HL-60 (cell line): ENCODE measurements around the gene SH3BP5.

Source experiments
- GABPA ChIP-seq: IDR thresholded peaks from 2 replicates; pipeline ENCODE4 v1.6.1; 2012; ENCODE audit warnings: low read depth
- POLR2AphosphoS5 ChIP-seq: IDR thresholded peaks from 2 replicates; pipeline ENCODE4 v1.6.1; 2012; ENCODE audit warnings: low read depth
- SPI1 ChIP-seq: IDR thresholded peaks from 2 replicates; pipeline ENCODE4 v1.6.1; 2012; ENCODE audit warnings: low read depth, mild to moderate bottlenecking, borderline replicate concordance
- TF ChIP-seq, protein P1 (sequence below): IDR thresholded peaks from one replicate; pipeline ENCODE4 v1.5.1; 2011; ENCODE audit warnings: low read length, control low read depth, inconsistent platforms; ENCODE audit not compliant: insufficient read depth
- TF ChIP-seq, protein P2 (sequence below): IDR thresholded peaks from 2 replicates; pipeline ENCODE4 v1.6.1; 2012; ENCODE audit warnings: low read depth; ENCODE audit not compliant: insufficient replicate concordance

DNA sequence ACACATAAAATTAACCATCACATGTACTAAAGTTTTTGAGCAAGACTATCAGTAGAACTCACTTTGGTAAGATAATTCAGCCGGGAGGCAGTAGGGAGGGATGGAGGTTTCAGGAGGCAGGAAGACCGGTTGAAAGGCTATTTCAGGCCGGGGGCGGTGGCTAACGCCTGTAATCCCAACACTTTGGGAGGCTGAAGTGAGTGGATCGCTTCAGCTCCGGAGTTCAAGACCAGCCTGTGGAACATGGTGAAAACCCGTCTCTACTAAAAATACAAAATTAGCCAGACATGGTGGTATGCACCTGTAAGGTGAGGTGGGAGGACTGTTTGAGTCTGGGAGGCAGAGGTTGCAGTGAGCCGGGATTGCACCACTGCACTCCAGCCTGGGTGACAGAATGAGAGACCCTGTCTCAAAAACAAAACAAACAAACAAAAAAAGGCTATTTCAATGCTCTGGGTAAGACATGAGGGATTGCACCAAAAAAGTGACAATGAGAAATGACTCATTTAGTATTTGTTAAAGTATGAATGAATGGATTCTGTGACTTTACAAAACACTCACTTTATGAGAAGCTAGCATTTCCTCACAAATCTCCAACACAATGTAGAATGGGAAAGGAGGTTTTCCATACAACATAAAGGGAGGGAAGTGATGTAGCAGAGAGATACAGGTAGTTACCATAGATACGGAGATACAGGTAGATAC lies 43.9 kb downstream of the SH3BP5 start:
- TF ChIP-seq, protein P1, sequence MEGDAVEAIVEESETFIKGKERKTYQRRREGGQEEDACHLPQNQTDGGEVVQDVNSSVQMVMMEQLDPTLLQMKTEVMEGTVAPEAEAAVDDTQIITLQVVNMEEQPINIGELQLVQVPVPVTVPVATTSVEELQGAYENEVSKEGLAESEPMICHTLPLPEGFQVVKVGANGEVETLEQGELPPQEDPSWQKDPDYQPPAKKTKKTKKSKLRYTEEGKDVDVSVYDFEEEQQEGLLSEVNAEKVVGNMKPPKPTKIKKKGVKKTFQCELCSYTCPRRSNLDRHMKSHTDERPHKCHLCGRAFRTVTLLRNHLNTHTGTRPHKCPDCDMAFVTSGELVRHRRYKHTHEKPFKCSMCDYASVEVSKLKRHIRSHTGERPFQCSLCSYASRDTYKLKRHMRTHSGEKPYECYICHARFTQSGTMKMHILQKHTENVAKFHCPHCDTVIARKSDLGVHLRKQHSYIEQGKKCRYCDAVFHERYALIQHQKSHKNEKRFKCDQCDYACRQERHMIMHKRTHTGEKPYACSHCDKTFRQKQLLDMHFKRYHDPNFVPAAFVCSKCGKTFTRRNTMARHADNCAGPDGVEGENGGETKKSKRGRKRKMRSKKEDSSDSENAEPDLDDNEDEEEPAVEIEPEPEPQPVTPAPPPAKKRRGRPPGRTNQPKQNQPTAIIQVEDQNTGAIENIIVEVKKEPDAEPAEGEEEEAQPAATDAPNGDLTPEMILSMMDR, result no peak
- no peak for TF ChIP-seq POLR2AphosphoS5
- no peak for TF ChIP-seq GABPA
- no peak for TF ChIP-seq SPI1
- TF ChIP-seq, protein P2, sequence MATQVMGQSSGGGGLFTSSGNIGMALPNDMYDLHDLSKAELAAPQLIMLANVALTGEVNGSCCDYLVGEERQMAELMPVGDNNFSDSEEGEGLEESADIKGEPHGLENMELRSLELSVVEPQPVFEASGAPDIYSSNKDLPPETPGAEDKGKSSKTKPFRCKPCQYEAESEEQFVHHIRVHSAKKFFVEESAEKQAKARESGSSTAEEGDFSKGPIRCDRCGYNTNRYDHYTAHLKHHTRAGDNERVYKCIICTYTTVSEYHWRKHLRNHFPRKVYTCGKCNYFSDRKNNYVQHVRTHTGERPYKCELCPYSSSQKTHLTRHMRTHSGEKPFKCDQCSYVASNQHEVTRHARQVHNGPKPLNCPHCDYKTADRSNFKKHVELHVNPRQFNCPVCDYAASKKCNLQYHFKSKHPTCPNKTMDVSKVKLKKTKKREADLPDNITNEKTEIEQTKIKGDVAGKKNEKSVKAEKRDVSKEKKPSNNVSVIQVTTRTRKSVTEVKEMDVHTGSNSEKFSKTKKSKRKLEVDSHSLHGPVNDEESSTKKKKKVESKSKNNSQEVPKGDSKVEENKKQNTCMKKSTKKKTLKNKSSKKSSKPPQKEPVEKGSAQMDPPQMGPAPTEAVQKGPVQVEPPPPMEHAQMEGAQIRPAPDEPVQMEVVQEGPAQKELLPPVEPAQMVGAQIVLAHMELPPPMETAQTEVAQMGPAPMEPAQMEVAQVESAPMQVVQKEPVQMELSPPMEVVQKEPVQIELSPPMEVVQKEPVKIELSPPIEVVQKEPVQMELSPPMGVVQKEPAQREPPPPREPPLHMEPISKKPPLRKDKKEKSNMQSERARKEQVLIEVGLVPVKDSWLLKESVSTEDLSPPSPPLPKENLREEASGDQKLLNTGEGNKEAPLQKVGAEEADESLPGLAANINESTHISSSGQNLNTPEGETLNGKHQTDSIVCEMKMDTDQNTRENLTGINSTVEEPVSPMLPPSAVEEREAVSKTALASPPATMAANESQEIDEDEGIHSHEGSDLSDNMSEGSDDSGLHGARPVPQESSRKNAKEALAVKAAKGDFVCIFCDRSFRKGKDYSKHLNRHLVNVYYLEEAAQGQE, result no peak
